SK-N-SH (cell line): Measurements from ENCODE around the gene IP6K1. TPM values are rescaled to one million over a fixed set of nuclear protein-coding genes. Genes with fewer than 3 reads are reported as not detected.
"Not testable (repeated sequence)": the region's sequence is repeated elsewhere in the genome, so short reads cannot be mapped to it uniquely, and the experiment has no call there.

Source experiments
- CTCF ChIA-PET: fragments of 300-600, 350-600 bp; formaldehyde crosslinking; extraction: SDS; loops from one replicate; lab custom pipeline; 2021; lab: Yijun Ruan, JAX
- POLR2A ChIA-PET: fragments of 350-600 bp; sonication (Branson Sonifier 250); formaldehyde crosslinking; extraction: SDS; loops from one replicate; lab custom pipeline; 2020; ENCODE audit warnings: antibody characterized with exemption, inconsistent platforms; lab: Yijun Ruan, JAX
- DNase-seq: peaks from one replicate; pipeline ENCODE4 v3.0.0; 2012
- H2AFZ ChIP-seq: fragments of 200-600 bp; sonication (generic); 2 replicates; pipeline ENCODE4 v1.8.1; 2016; ENCODE audit warnings: antibody characterized with exemption, mild to moderate bottlenecking, low read depth
- H3F3A ChIP-seq: fragments of 200-600 bp; sonication (generic); replicated peaks from 2 replicates; pipeline ENCODE3; 2016; ENCODE audit warnings: antibody characterized with exemption, mild to moderate bottlenecking; ENCODE audit not compliant: insufficient read depth
- H3K27ac ChIP-seq, 2 experiments: fragments of 200-500 bp in 1 of 2; fragments of 200-600 bp in 1 of 2; sonication (Bioruptor generic) in 1 of 2; sonication (generic), shearing (Covaris generic) in 1 of 2; 2 replicates each; pipeline versions ENCODE4 v1.5.1 to v1.6.1; 2014 to 2016; ENCODE audit warnings: low read depth in 2 of 2, inconsistent platforms in 1 of 2, low read length in 1 of 2, mild to moderate bottlenecking in 1 of 2, mixed read lengths in 1 of 2
- H3K27me3 ChIP-seq: fragments of 200-600 bp; sonication (generic), shearing (Covaris generic); 2 replicates; pipeline ENCODE4 v1.6.1; 2016; ENCODE audit warnings: mixed run types; ENCODE audit not compliant: insufficient read depth
- H3K36me3 ChIP-seq, 2 experiments: fragments of 200-500 bp in 1 of 2; fragments of 200-600 bp in 1 of 2; sonication (Bioruptor generic) in 1 of 2; sonication (generic) in 1 of 2; replicated peaks in 1 of 2; 2 replicates each; pipeline versions ENCODE3 to v1.5.1; 2014 to 2016; ENCODE audit warnings: low read length in 1 of 2, mild to moderate bottlenecking in 1 of 2; ENCODE audit not compliant: insufficient read depth in 2 of 2, control insufficient read depth in 1 of 2
- H3K4me1 ChIP-seq, 2 experiments: fragments of 200-500 bp in 1 of 2; fragments of 200-600 bp in 1 of 2; sonication (Bioruptor generic) in 1 of 2; sonication (generic), shearing (Covaris generic) in 1 of 2; 2 replicates each; pipeline versions ENCODE4 v1.5.1 to v1.6.1; 2014 to 2016; ENCODE audit warnings: low read depth in 1 of 2, low read length in 1 of 2, mixed run types in 1 of 2; ENCODE audit not compliant: insufficient read depth in 2 of 2, control insufficient read depth in 1 of 2
- H3K4me2 ChIP-seq: fragments of 200-600 bp; sonication (generic), shearing (Covaris generic); 2 replicates; pipeline ENCODE4 v1.6.1; 2017; ENCODE audit warnings: mixed run types
- H3K4me3 ChIP-seq, 2 experiments: fragments of 200-500 bp in 1 of 2; fragments of 200-600 bp in 1 of 2; sonication (Bioruptor generic) in 1 of 2; sonication (generic), shearing (Covaris generic) in 1 of 2; 2 replicates each; pipeline versions ENCODE4 v1.5.1 to v1.8.1; 2014 to 2016; ENCODE audit warnings: low read depth in 2 of 2, inconsistent platforms in 1 of 2, low read length in 1 of 2, mild to moderate bottlenecking in 1 of 2, mixed read lengths in 1 of 2, moderate library complexity in 1 of 2
- H3K79me2 ChIP-seq: fragments of 200-600 bp; sonication (generic); 2 replicates; pipeline ENCODE4 v1.8.1; 2017; ENCODE audit warnings: mild to moderate bottlenecking; ENCODE audit not compliant: insufficient read depth
- H3K9ac ChIP-seq: fragments of 200-600 bp; sonication (generic); 2 replicates; pipeline ENCODE4 v1.6.1; 2017; ENCODE audit warnings: mixed run types
- H3K9me2 ChIP-seq: fragments of 200-600 bp; sonication (generic); 2 replicates; pipeline ENCODE4 v1.6.1; 2017; ENCODE audit warnings: mixed run types
- H3K9me3 ChIP-seq: fragments of 200-600 bp; sonication (generic); 2 replicates; pipeline ENCODE4 v1.6.1; 2017; ENCODE audit warnings: mixed run types, mild to moderate bottlenecking, moderate library complexity
- H4K20me1 ChIP-seq: fragments of 200-600 bp; sonication (generic); 2 replicates; pipeline ENCODE4 v1.6.1; 2017; ENCODE audit warnings: mild to moderate bottlenecking, mixed run types; ENCODE audit not compliant: insufficient read depth
- CHD2 ChIP-seq: fragments of 150-350 bp; IDR thresholded peaks from 2 replicates; pipeline ENCODE4 v1.6.1; 2018; ENCODE audit warnings: low read length; ENCODE audit not compliant: partially characterized antibody
- CTCF ChIP-seq: fragments of 200-600 bp; sonication (generic); IDR thresholded peaks from 2 replicates; pipeline ENCODE4 v1.6.1; 2017; ENCODE audit warnings: antibody characterized with exemption, mild to moderate bottlenecking, moderate library complexity
- ELF1 ChIP-seq: IDR thresholded peaks from 2 replicates; pipeline ENCODE4 v1.4.0; 2012
- EP300 ChIP-seq, 2 experiments: IDR thresholded peaks; 2 replicates each; pipeline versions ENCODE4 v1.4.0 to v1.6.1; 2012; ENCODE audit warnings: borderline replicate concordance in 1 of 2, low read depth in 1 of 2, low read length in 1 of 2
- EZH2phosphoT487 ChIP-seq: fragments of 200-600 bp; sonication (generic); IDR thresholded peaks from 2 replicates; pipeline ENCODE4 v1.6.1; 2017; ENCODE audit warnings: low read depth, mixed run types, mild to moderate bottlenecking, antibody characterized with exemption, moderate library complexity, borderline replicate concordance
- GABPA ChIP-seq: IDR thresholded peaks from 2 replicates; pipeline ENCODE4 v1.4.0; 2012; ENCODE audit warnings: low read depth, mild to moderate bottlenecking
- IRF3 ChIP-seq: fragments of 150-350 bp; IDR thresholded peaks from 2 replicates; pipeline ENCODE4 v1.6.1; 2016; ENCODE audit warnings: mild to moderate bottlenecking, low read depth, low read length
- NFIC ChIP-seq: IDR thresholded peaks from 2 replicates; pipeline ENCODE4 v1.4.0; 2012; ENCODE audit warnings: borderline replicate concordance
- NRF1 ChIP-seq: IDR thresholded peaks from 2 replicates; pipeline ENCODE4 v1.6.1; 2012; ENCODE audit warnings: low read depth, mild to moderate bottlenecking, low read length
- RAD21 ChIP-seq: IDR thresholded peaks from 2 replicates; pipeline ENCODE4 v1.6.1; 2012; ENCODE audit warnings: mild to moderate bottlenecking, low read length
- REST ChIP-seq: IDR thresholded peaks from 2 replicates; pipeline ENCODE4 v1.6.1; 2012; ENCODE audit warnings: mild to moderate bottlenecking, low read depth, low read length, moderate library complexity
- RXRA ChIP-seq: IDR thresholded peaks from 2 replicates; pipeline ENCODE4 v1.4.0; 2012; ENCODE audit warnings: low read depth, mild to moderate bottlenecking, borderline replicate concordance
- TCF12 ChIP-seq: IDR thresholded peaks from 2 replicates; pipeline ENCODE4 v1.4.0; 2012
- USF1 ChIP-seq: IDR thresholded peaks from 2 replicates; pipeline ENCODE4 v1.4.0; 2012; ENCODE audit warnings: low read depth, borderline replicate concordance
- USF2 ChIP-seq: fragments of 150-350 bp; IDR thresholded peaks from 2 replicates; pipeline ENCODE4 v1.6.1; 2017; ENCODE audit warnings: antibody characterized with exemption, low read length, low read depth, borderline replicate concordance
- WGBS: methylation state at CpG from one replicate; pipeline ENCODE4 v1.1.6; 2017; ENCODE audit warnings: low lambda C conversion rate; 5-methylcytosine and 5-hydroxymethylcytosine counted together
- polyA plus RNA-seq, 3 experiments: library from polyadenylated mRNA; depleted of rRNA; stranded (reverse); fragments of >200 nt; gene quantifications; 2 replicates each; pipeline ENCODE4 v1.2.3, GENCODE V29; 2012

The IP6K1 gene
- polyA plus RNA-seq, 1 of the 3 experiments (the other 2 are of a cell fraction): 23.3 TPM

GRCh38 chr3:49750056-49750455 lies 36.3 kb downstream of the IP6K1 start:
- peaks cover 77% of the 10 kb centered on the region for H3K79me2 ChIP-seq
- H3K27ac ChIP-seq: no peak overlapping the region
- ChIA-PET POLR2A (no interaction called here), CTCF (interaction anchor here (1.5 kb wide), 1 partner anchor 25 kb away, joined by 5 read pairs; no protein-coding TSS in a partner anchor)
- H3K36me3 ChIP-seq: peaks cover 10 to 14% of the 10 kb centered on the region in 2 experiments
- TF ChIP-seq REST (no peak), RXRA (no peak), USF2 (no peak), CTCF (no peak), USF1 (no peak), TCF12 (no peak), EZH2phosphoT487 (no peak), NFIC (no peak), GABPA (no peak), ELF1 (no peak), RAD21 (no peak), CHD2 (no peak), NRF1 (no peak), IRF3 (no peak), EP300 (IDR thresholded peaks at IDR 0.05; ENCODE audit: borderline replicate concordance in 1 of 2, low read depth in 1 of 2, low read length in 1 of 2) (no peak)
- H3F3A ChIP-seq: peaks cover 9% of the 10 kb centered on the region
- WGBS: 94% methylated on average over 4 of the region's 4 CpGs
- no peaks in the 10 kb centered on the region for H3K4me1 ChIP-seq
- peaks cover 51% of the 10 kb centered on the region for H4K20me1 ChIP-seq
- no peaks in the 10 kb centered on the region for H3K9me3 ChIP-seq
- no peak for DNase-seq
- no peak overlapping the region for H3K4me2 ChIP-seq
- H3K9me2 ChIP-seq: 0 out of 2 replicates have a peak, but pooled peaks cover 2% of the 10 kb centered on the region
- no peak overlapping the region for H2AFZ ChIP-seq
- H3K4me3 ChIP-seq: no peak overlapping the region
- no peak overlapping the region for H3K9ac ChIP-seq
- no peaks in the 10 kb centered on the region for H3K27me3 ChIP-seq

GRCh38 chr3:49748874-49749273 lies 37.5 kb downstream of the IP6K1 start:
- H2AFZ ChIP-seq, POLR2A ChIA-PET, H3K4me1 ChIP-seq, H3K4me3 ChIP-seq, H3K9ac ChIP-seq, H3K9me2 ChIP-seq, H3K27me3 ChIP-seq, H3K9me3 ChIP-seq, H3K27ac ChIP-seq, DNase-seq, H3F3A ChIP-seq, H3K4me2 ChIP-seq: not testable (repeated sequence)
- Histone ChIP-seq H3K36me3 (peaks cover 13 to 14% of the 10 kb centered on the region in 2 experiments), H4K20me1 (peaks cover 40% of the 10 kb centered on the region), H3K79me2 (peaks cover 76% of the 10 kb centered on the region)
- CTCF ChIA-PET: interaction anchor here (0.9 to 1.5 kb wide), 4 partner anchors 24 to 90 kb away, joined by 3 to 5 read pairs (median 5); partner anchors contain the start of gene AMIGO3
- WGBS: 100% methylated on average over 5 of the region's 5 CpGs
